Measurements from ENCODE around the gene PHYKPL. TPM values are rescaled to one million over a fixed set of nuclear protein-coding genes. Genes with fewer than 3 reads are reported as not detected.
"Not testable (repeated sequence)": the region's sequence is repeated elsewhere in the genome, so short reads cannot be mapped to it uniquely, and the experiment has no call there.

The PHYKPL gene
- total RNA-seq, 1 donor from 2014 or later = 20.5 TPM

DNA sequence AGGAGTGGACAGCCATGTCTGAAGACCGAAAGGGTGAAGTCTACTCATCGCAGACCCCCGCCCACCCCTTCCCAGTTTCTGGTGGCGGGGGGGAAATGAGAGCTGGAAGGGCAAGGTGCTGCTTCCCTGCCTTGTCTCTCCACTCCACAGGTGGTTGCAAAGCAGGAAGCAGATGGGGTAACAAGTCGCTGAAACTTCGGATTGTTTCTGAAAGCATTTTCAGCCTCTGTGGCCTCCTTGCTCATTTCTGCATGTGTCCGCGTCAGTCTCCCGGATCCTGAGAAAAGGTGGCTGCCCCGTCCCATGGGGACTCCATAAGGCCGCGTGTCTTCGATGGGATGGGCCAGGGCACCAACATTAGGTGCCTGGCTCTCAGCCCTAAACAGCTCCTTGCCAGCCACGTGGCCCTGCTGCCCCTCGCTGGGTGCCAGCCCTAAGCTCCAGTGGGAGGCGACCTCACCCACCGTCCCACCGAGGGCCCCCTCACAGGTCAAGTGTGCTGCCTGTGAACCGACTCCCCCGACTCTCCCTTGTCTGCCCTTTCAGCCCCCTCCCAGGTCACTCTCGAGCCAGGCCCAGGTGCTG lies 971 bp downstream of the PHYKPL start:
- H3F3A ChIP-seq (ENCODE audit: low read depth) = peaks cover 30% of the 10 kb centered on the region
- H3K9ac ChIP-seq = peak overlapping the region; percentile 55
- peaks cover 26% of the 10 kb centered on the region for H4K20me1 ChIP-seq (ENCODE audit: low read depth)
- no peaks in the 10 kb centered on the region for H3K9me3 ChIP-seq (ENCODE audit: low read depth)
- Mint-ChIP-seq H3K9me3 (no peaks in the 10 kb centered on the region), H3K27ac (no peak overlapping the region), H3K36me3 (peaks cover 34% of the 10 kb centered on the region), H3K4me1 (peaks cover 24% of the 10 kb centered on the region), H3K27me3 (ENCODE audit: insufficient read depth, low read depth) (peaks cover 13% of the 10 kb centered on the region), H3K4me3 (peak overlapping the region; percentile 83)
- TF ChIP-seq EZH2phosphoT487 (IDR thresholded peaks at IDR 0.05) = no peak
- peak overlapping the region; percentile 88 for H3K4me2 ChIP-seq
- H3K4me1 ChIP-seq = peaks cover 9% of the 10 kb centered on the region
- peak; percentile 25 for DNase-seq (ENCODE audit: low spot score)
- no peaks in the 10 kb centered on the region for H3K36me3 ChIP-seq
- H3K79me2 ChIP-seq (ENCODE audit: low read depth) = peaks cover 18% of the 10 kb centered on the region
- H3K27me3 ChIP-seq = no peaks in the 10 kb centered on the region
- H3K27ac ChIP-seq = peak overlapping the region; percentile 6
- H2AFZ ChIP-seq (replicated peaks) = peak overlapping the region; percentile 85
- peak overlapping the region; percentile 60 for H3K4me3 ChIP-seq

DNA sequence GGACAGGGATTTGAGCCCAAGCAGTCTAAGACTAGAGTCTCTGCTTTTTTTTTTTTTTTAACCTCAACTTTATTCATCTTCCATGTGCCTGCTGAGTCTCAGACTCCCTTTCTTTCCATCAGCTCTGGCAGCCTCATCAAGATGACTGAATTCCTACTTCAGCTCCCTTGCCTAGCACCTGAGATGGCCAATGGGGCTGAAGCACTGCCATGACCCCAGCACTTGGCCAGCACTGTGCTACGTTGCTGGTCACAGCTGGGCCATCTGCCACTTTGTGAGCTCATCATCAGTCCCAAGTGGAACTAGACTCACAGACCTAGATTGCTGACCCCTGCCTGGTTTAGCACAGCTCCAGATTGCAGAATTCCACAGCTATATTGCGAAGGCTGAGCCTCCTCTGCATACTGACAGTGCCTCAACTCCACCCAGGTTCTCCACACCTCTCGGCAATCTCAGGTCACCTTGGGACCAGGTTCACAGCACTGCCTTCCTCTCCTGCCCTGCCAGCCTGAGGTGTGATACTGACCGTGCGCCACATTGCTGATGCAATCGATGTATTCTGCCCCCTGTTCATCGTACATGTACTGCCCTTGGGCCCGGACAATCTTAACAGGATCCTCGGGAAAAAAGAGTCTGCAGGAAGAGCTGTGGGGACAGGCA lies 1.6 kb downstream of the PHYKPL start:
- no peak overlapping the region for H3K27ac ChIP-seq
- H3K27ac Mint-ChIP-seq = no peak overlapping the region

DNA sequence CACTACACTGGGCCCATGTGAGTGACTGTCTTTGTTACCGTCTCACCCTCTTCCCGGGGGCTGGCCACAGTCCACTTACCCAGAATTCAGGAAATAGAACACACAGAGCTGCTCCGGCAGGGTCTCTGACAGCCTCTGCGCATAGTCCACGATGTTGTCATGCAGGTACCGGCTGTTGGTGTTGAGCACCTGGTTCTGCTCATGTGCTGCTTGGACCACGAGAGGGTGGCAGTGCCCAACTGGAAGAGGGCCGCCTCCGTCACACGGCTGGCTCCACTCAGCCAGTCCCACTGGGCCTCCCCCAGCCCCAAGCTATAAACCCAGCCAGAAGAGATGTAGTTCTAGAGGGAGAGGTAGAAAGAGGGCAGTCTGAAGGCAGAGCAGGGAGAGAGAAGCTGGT lies 2.7 kb downstream of the PHYKPL start:
- H3K9me3 Mint-ChIP-seq = no peaks in the 10 kb centered on the region
- H3K9me3 ChIP-seq (ENCODE audit: low read depth) = no peaks in the 10 kb centered on the region
- no peaks in the 10 kb centered on the region for H3K36me3 ChIP-seq
- no peak overlapping the region for H2AFZ ChIP-seq (replicated peaks)
- H3F3A ChIP-seq (ENCODE audit: low read depth) = peaks cover 30% of the 10 kb centered on the region
- peaks cover 9% of the 10 kb centered on the region for H3K4me1 ChIP-seq
- peaks cover 11% of the 10 kb centered on the region for H3K27me3 Mint-ChIP-seq (ENCODE audit: insufficient read depth, low read depth)
- H3K4me2 ChIP-seq = no peak overlapping the region
- H3K79me2 ChIP-seq (ENCODE audit: low read depth) = peaks cover 18% of the 10 kb centered on the region
- no peak overlapping the region for H3K27ac Mint-ChIP-seq
- H3K4me3 Mint-ChIP-seq = no peak overlapping the region
- H3K4me1 Mint-ChIP-seq = peaks cover 24% of the 10 kb centered on the region
- peaks cover 41% of the 10 kb centered on the region for H3K36me3 Mint-ChIP-seq
- TF ChIP-seq, protein P1, sequence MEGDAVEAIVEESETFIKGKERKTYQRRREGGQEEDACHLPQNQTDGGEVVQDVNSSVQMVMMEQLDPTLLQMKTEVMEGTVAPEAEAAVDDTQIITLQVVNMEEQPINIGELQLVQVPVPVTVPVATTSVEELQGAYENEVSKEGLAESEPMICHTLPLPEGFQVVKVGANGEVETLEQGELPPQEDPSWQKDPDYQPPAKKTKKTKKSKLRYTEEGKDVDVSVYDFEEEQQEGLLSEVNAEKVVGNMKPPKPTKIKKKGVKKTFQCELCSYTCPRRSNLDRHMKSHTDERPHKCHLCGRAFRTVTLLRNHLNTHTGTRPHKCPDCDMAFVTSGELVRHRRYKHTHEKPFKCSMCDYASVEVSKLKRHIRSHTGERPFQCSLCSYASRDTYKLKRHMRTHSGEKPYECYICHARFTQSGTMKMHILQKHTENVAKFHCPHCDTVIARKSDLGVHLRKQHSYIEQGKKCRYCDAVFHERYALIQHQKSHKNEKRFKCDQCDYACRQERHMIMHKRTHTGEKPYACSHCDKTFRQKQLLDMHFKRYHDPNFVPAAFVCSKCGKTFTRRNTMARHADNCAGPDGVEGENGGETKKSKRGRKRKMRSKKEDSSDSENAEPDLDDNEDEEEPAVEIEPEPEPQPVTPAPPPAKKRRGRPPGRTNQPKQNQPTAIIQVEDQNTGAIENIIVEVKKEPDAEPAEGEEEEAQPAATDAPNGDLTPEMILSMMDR (IDR thresholded peaks at IDR 0.05) = no peak
- TF ChIP-seq EZH2phosphoT487 (IDR thresholded peaks at IDR 0.05) = no peak
- TF ChIP-seq EZH2 (IDR thresholded peaks at IDR 0.05) = no peak
- no peak overlapping the region for H3K27ac ChIP-seq
- peaks cover 26% of the 10 kb centered on the region for H4K20me1 ChIP-seq (ENCODE audit: low read depth)
- DNase-seq (ENCODE audit: low spot score) = no peak
- no peaks in the 10 kb centered on the region for H3K27me3 ChIP-seq
- H3K9ac ChIP-seq = no peak overlapping the region
- H3K4me3 ChIP-seq = no peak overlapping the region

More for the DNA sequence above, 1.6 kb downstream of the PHYKPL start:
- peaks cover 30% of the 10 kb centered on the region for H3F3A ChIP-seq (ENCODE audit: low read depth)
- Mint-ChIP-seq H3K36me3 (peaks cover 37% of the 10 kb centered on the region), H3K27me3 (ENCODE audit: insufficient read depth, low read depth) (peaks cover 11% of the 10 kb centered on the region), H3K4me1 (peaks cover 24% of the 10 kb centered on the region), H3K9me3 (no peaks in the 10 kb centered on the region), H3K4me3 (peak overlapping the region; percentile 83)
- no peak for DNase-seq (ENCODE audit: low spot score)
- no peak overlapping the region for H3K9ac ChIP-seq
- no peaks in the 10 kb centered on the region for H3K9me3 ChIP-seq (ENCODE audit: low read depth)
- no peak overlapping the region for H2AFZ ChIP-seq (replicated peaks)
- peak overlapping the region; percentile 88 for H3K4me2 ChIP-seq
- peak overlapping the region; percentile 60 for H3K4me3 ChIP-seq
- no peaks in the 10 kb centered on the region for H3K36me3 ChIP-seq
- peaks cover 26% of the 10 kb centered on the region for H4K20me1 ChIP-seq (ENCODE audit: low read depth)
- H3K79me2 ChIP-seq (ENCODE audit: low read depth) = peaks cover 18% of the 10 kb centered on the region
- H3K27me3 ChIP-seq = no peaks in the 10 kb centered on the region
- H3K4me1 ChIP-seq = peaks cover 9% of the 10 kb centered on the region
- TF ChIP-seq EZH2phosphoT487 (IDR thresholded peaks at IDR 0.05) (no peak), EZH2 (IDR thresholded peaks at IDR 0.05) (no peak)
- TF ChIP-seq, protein P1 (IDR thresholded peaks at IDR 0.05) = no peak

DNA sequence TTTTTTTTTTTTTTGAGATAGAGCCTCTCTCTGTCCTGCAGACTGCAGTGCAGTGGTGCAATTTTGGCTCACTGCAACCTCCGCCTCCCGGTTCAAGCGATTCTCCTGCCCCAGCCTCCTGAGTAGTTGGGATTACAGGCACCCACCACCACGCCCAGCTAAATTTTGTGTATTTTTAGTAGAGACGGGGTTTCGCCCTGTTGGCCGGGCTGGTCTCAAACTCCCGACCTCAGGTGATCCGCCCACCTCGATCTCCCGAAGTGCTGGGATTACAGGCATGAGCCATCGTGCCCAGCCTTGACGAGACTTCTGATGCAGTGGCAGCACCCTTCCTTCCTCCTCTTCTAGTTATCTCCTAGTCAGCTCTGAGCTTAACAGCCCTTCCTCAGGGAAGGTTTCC lies 3.5 kb downstream of the PHYKPL start:
- H3K4me3 ChIP-seq; H3K27ac ChIP-seq; H3K4me3 Mint-ChIP-seq; H3K9ac ChIP-seq; H3K4me2 ChIP-seq; DNase-seq (ENCODE audit: low spot score); H3K9me3 ChIP-seq (ENCODE audit: low read depth); H3K9me3 Mint-ChIP-seq; H3K27me3 ChIP-seq; H3K36me3 ChIP-seq; H2AFZ ChIP-seq (replicated peaks); H3K4me1 ChIP-seq: not testable (repeated sequence)
- Mint-ChIP-seq H3K36me3 (peaks cover 42% of the 10 kb centered on the region), H3K4me1 (peaks cover 25% of the 10 kb centered on the region), H3K27me3 (ENCODE audit: insufficient read depth, low read depth) (peaks cover 11% of the 10 kb centered on the region), H3K27ac (peak overlapping the region; percentile 19)
- Histone ChIP-seq H3F3A (ENCODE audit: low read depth) (peaks cover 24% of the 10 kb centered on the region), H3K79me2 (ENCODE audit: low read depth) (peaks cover 18% of the 10 kb centered on the region), H4K20me1 (ENCODE audit: low read depth) (peaks cover 26% of the 10 kb centered on the region)
